HepG2 (cell line): Measurements from ENCODE around the gene MED22. TPM values are rescaled to one million over a fixed set of nuclear protein-coding genes. Genes with fewer than 3 reads are reported as not detected.
A peak's percentile ranks its signal among the peaks of the same experiment; 100 is the strongest.

Experiments used
- BORCS8-MEF2B ChIP-seq: sonication (generic); formaldehyde crosslinking; IDR thresholded peaks from 2 replicates; pipeline ENCODE4 v1.8.0; 2022; ENCODE audit warnings: mild to moderate bottlenecking, missing genetic modification reagents
- HCFC1 ChIP-seq: fragments of 150-350 bp; IDR thresholded peaks from 2 replicates; pipeline ENCODE4 v1.6.1; 2014; ENCODE audit warnings: low read depth, low read length
- IKZF1 ChIP-seq: fragments of 450-650 bp; IDR thresholded peaks from 2 replicates; pipeline ENCODE4 v1.7.1; 2016
- JDP2 ChIP-seq: sonication (generic); formaldehyde crosslinking; IDR thresholded peaks from 2 replicates; pipeline ENCODE4 v1.8.1; 2022; ENCODE audit warnings: missing genetic modification reagents, borderline replicate concordance
- KDM5A ChIP-seq: fragments of 200-600 bp; sonication (generic); IDR thresholded peaks from 2 replicates; pipeline ENCODE4 v1.7.0; 2018; ENCODE audit warnings: antibody characterized with exemption, mild to moderate bottlenecking, low read length, borderline replicate concordance
- KMT2A ChIP-seq: sonication (generic); formaldehyde crosslinking; IDR thresholded peaks from 2 replicates; pipeline ENCODE4 v1.4.0; 2020; ENCODE audit warnings: missing genetic modification reagents
- PCBP2 ChIP-seq: fragments of 200-400 bp; formaldehyde crosslinking; optimal IDR thresholded peaks from 2 replicates; pipeline ENCODE3; 2018; ENCODE audit warnings: low read length, low read depth; ENCODE audit not compliant: poor library complexity, severe bottlenecking
- SP1 ChIP-seq, 2 experiments: fragments of 450-650 bp in 1 of 2; sonication (generic) in 1 of 2; formaldehyde crosslinking in 1 of 2; IDR thresholded peaks; 2 replicates each; pipeline versions ENCODE4 v1.4.0 to v1.6.1; 2016 to 2020; ENCODE audit warnings: missing genetic modification reagents in 1 of 2
- TGIF2 ChIP-seq: IDR thresholded peaks from 2 replicates; pipeline ENCODE4 v1.6.1; 2016; ENCODE audit warnings: control low read depth, missing compliant biosample characterization
- ZKSCAN1 ChIP-seq: fragments of 150-350 bp; IDR thresholded peaks from 2 replicates; pipeline ENCODE4 v1.6.1; 2014; ENCODE audit warnings: low read length
- ZNF317 ChIP-seq: sonication (generic); formaldehyde crosslinking; IDR thresholded peaks from 2 replicates; pipeline ENCODE4 v1.5.0; 2020; ENCODE audit warnings: mild to moderate bottlenecking, missing genetic modification reagents
- ZNF333 ChIP-seq: sonication (generic); formaldehyde crosslinking; IDR thresholded peaks from 2 replicates; pipeline ENCODE4 v1.4.0; 2020; ENCODE audit warnings: mild to moderate bottlenecking, missing genetic modification reagents, borderline replicate concordance
- ZNF547 ChIP-seq: sonication (generic); formaldehyde crosslinking; IDR thresholded peaks from 2 replicates; pipeline ENCODE4 v1.5.1; 2020; ENCODE audit warnings: mild to moderate bottlenecking, missing genetic modification reagents
- ZNF615 ChIP-seq: sonication (generic); formaldehyde crosslinking; IDR thresholded peaks from 2 replicates; pipeline ENCODE4 v1.5.0; 2020; ENCODE audit warnings: mild to moderate bottlenecking, missing genetic modification reagents, borderline replicate concordance
- ZNF790 ChIP-seq: sonication (generic); formaldehyde crosslinking; IDR thresholded peaks from 2 replicates; pipeline ENCODE4 v1.8.0; 2022; ENCODE audit warnings: missing genetic modification reagents, mild to moderate bottlenecking, borderline replicate concordance
- polyA plus RNA-seq, 8 experiments: library from polyadenylated mRNA; depleted of rRNA in 3 of 8; stranded (reverse) in 7 of 8; unstranded in 1 of 8; fragments of >200 nt; fragmentation: Illumina TruSeq in 4 of 8; extraction: Trizol in 4 of 8; gene quantifications; 2 replicates each; pipeline versions ENCODE4 v1.2.1 to v1.2.3, GENCODE V29; 2011 to 2016; ENCODE audit warnings: low read depth in 4 of 8, missing spikeins in 1 of 8, mixed read lengths in 1 of 8; ENCODE audit not compliant: insufficient read depth in 1 of 8
- total RNA-seq, 5 experiments: library from RNA; depleted of rRNA; stranded (reverse); fragments of >200 nt; fragmentation: Illumina TruSeq; extraction: Trizol; gene quantifications; 2 replicates each; pipeline ENCODE4 v1.2.3, GENCODE V29; 2016; ENCODE audit warnings: low read depth in 1 of 5
- TF ChIP-seq, protein P1 (sequence below): sonication (generic); formaldehyde crosslinking; IDR thresholded peaks from 2 replicates; pipeline ENCODE4 v1.4.0; 2020; ENCODE audit warnings: missing genetic modification reagents
- TF ChIP-seq, protein P2 (sequence below): sonication (generic); formaldehyde crosslinking; IDR thresholded peaks from 2 replicates; pipeline ENCODE4 v1.8.0; 2022; ENCODE audit warnings: missing genetic modification reagents, low read depth, mild to moderate bottlenecking, borderline replicate concordance
- TF ChIP-seq, protein P3 (sequence below): sonication (generic); formaldehyde crosslinking; IDR thresholded peaks from 2 replicates; pipeline ENCODE4 v1.5.0; 2020; ENCODE audit warnings: missing genetic modification reagents
- TF ChIP-seq, protein P4 (sequence below): sonication (generic); formaldehyde crosslinking; IDR thresholded peaks from 2 replicates; pipeline ENCODE4 v1.4.0; 2020; ENCODE audit warnings: missing genetic modification reagents
- TF ChIP-seq, protein P5 (sequence below): fragments of 450-650 bp; IDR thresholded peaks from 2 replicates; pipeline ENCODE4 v1.6.1; 2017; ENCODE audit warnings: mild to moderate bottlenecking
- TF ChIP-seq, protein P6 (sequence below): sonication (generic); formaldehyde crosslinking; IDR thresholded peaks from 2 replicates; pipeline ENCODE4 v1.5.0; 2020; ENCODE audit warnings: missing genetic modification reagents

MED22 gene
- total and polyA plus RNA-seq, 2 of the 13 experiments (the other 11 are each of a cell fraction or from before 2014, with no cell fraction given) = 15.8 to 22.1 TPM

DNA sequence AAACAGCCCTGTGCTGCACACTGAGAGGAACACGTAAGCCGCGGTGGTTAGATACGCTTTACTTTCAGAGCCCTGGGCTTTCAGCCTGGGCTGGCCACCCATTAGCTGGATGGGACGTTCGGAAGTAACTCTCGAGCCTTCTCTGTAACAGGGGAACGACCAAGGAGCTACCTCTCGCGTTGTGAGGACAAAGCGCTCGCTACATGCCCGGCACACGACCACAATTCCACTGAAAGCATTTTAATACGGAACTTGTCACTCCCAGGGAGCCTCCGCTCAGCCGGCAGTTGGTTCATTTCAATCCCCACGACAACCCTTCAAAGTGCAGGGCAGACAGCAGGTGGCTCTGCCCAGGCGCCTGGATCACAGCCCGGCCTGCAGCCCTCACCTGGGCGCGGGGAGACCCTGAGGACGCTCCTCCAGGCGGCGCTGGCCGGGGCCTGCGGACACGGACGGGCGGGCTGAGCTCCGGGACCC is 8.0 kb upstream of the MED22 start (continued):
- TF ChIP-seq, protein P1, sequence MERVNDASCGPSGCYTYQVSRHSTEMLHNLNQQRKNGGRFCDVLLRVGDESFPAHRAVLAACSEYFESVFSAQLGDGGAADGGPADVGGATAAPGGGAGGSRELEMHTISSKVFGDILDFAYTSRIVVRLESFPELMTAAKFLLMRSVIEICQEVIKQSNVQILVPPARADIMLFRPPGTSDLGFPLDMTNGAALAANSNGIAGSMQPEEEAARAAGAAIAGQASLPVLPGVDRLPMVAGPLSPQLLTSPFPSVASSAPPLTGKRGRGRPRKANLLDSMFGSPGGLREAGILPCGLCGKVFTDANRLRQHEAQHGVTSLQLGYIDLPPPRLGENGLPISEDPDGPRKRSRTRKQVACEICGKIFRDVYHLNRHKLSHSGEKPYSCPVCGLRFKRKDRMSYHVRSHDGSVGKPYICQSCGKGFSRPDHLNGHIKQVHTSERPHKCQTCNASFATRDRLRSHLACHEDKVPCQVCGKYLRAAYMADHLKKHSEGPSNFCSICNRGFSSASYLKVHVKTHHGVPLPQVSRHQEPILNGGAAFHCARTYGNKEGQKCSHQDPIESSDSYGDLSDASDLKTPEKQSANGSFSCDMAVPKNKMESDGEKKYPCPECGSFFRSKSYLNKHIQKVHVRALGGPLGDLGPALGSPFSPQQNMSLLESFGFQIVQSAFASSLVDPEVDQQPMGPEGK = 0 out of 2 replicates have a peak, but pooled peaks have one; percentile 10
- TF ChIP-seq, protein P2, sequence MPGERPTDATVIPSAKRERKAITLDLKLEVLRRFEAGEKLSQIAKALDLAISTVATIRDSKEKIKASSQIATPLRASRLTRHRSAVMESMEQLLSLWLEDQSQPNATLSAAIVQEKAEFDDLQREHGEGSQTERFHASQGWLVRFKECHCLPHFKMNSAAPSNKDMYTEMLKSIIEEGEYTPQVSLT (CRISPR knock-in tag) = no peak
- TF ChIP-seq ZNF615 (CRISPR knock-in tag) (no peak), JDP2 (CRISPR knock-in tag) (no peak), IKZF1 (no peak), ZKSCAN1 (no peak), ZNF790 (CRISPR knock-in tag) (no peak), KMT2A (CRISPR knock-in tag) (0 out of 2 replicates have a peak, but pooled peaks have one; percentile 4), KDM5A (peak; percentile 61; the same call in 1 of the 2 replicates), ZNF317 (no peak), SP1 (IDR thresholded peaks at IDR 0.05) (no peak), SP1 (CRISPR knock-in tag; IDR thresholded peaks at IDR 0.05) (no peak), TGIF2 (CRISPR knock-in tag) (no peak), BORCS8-MEF2B (CRISPR knock-in tag) (no peak), HCFC1 (no peak), ZNF547 (0 out of 2 replicates have a peak, but pooled peaks have one; percentile 8), PCBP2 (no peak), ZNF333 (0 out of 2 replicates have a peak, but pooled peaks have one; percentile 38)
- TF ChIP-seq, protein P3, sequence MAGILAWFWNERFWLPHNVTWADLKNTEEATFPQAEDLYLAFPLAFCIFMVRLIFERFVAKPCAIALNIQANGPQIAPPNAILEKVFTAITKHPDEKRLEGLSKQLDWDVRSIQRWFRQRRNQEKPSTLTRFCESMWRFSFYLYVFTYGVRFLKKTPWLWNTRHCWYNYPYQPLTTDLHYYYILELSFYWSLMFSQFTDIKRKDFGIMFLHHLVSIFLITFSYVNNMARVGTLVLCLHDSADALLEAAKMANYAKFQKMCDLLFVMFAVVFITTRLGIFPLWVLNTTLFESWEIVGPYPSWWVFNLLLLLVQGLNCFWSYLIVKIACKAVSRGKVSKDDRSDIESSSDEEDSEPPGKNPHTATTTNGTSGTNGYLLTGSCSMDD (CRISPR knock-in tag) = no peak
- TF ChIP-seq, protein P4, sequence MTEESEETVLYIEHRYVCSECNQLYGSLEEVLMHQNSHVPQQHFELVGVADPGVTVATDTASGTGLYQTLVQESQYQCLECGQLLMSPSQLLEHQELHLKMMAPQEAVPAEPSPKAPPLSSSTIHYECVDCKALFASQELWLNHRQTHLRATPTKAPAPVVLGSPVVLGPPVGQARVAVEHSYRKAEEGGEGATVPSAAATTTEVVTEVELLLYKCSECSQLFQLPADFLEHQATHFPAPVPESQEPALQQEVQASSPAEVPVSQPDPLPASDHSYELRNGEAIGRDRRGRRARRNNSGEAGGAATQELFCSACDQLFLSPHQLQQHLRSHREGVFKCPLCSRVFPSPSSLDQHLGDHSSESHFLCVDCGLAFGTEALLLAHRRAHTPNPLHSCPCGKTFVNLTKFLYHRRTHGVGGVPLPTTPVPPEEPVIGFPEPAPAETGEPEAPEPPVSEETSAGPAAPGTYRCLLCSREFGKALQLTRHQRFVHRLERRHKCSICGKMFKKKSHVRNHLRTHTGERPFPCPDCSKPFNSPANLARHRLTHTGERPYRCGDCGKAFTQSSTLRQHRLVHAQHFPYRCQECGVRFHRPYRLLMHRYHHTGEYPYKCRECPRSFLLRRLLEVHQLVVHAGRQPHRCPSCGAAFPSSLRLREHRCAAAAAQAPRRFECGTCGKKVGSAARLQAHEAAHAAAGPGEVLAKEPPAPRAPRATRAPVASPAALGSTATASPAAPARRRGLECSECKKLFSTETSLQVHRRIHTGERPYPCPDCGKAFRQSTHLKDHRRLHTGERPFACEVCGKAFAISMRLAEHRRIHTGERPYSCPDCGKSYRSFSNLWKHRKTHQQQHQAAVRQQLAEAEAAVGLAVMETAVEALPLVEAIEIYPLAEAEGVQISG (CRISPR knock-in tag) = no peak
- TF ChIP-seq, protein P5, sequence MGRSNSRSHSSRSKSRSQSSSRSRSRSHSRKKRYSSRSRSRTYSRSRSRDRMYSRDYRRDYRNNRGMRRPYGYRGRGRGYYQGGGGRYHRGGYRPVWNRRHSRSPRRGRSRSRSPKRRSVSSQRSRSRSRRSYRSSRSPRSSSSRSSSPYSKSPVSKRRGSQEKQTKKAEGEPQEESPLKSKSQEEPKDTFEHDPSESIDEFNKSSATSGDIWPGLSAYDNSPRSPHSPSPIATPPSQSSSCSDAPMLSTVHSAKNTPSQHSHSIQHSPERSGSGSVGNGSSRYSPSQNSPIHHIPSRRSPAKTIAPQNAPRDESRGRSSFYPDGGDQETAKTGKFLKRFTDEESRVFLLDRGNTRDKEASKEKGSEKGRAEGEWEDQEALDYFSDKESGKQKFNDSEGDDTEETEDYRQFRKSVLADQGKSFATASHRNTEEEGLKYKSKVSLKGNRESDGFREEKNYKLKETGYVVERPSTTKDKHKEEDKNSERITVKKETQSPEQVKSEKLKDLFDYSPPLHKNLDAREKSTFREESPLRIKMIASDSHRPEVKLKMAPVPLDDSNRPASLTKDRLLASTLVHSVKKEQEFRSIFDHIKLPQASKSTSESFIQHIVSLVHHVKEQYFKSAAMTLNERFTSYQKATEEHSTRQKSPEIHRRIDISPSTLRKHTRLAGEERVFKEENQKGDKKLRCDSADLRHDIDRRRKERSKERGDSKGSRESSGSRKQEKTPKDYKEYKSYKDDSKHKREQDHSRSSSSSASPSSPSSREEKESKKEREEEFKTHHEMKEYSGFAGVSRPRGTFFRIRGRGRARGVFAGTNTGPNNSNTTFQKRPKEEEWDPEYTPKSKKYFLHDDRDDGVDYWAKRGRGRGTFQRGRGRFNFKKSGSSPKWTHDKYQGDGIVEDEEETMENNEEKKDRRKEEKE = no peak
- TF ChIP-seq, protein P6, sequence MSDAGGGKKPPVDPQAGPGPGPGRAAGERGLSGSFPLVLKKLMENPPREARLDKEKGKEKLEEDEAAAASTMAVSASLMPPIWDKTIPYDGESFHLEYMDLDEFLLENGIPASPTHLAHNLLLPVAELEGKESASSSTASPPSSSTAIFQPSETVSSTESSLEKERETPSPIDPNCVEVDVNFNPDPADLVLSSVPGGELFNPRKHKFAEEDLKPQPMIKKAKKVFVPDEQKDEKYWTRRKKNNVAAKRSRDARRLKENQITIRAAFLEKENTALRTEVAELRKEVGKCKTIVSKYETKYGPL = no peak
